NCI-H1694 treated with DMSO at 0.1 percent for 48 hours (cell line): ENCODE results near the gene NRDC.

Experiments used
- DNase-seq: peaks from one replicate; lab custom pipeline; 2025; lab: John Stamatoyannopoulos, UW

The NRDC gene, protein sequence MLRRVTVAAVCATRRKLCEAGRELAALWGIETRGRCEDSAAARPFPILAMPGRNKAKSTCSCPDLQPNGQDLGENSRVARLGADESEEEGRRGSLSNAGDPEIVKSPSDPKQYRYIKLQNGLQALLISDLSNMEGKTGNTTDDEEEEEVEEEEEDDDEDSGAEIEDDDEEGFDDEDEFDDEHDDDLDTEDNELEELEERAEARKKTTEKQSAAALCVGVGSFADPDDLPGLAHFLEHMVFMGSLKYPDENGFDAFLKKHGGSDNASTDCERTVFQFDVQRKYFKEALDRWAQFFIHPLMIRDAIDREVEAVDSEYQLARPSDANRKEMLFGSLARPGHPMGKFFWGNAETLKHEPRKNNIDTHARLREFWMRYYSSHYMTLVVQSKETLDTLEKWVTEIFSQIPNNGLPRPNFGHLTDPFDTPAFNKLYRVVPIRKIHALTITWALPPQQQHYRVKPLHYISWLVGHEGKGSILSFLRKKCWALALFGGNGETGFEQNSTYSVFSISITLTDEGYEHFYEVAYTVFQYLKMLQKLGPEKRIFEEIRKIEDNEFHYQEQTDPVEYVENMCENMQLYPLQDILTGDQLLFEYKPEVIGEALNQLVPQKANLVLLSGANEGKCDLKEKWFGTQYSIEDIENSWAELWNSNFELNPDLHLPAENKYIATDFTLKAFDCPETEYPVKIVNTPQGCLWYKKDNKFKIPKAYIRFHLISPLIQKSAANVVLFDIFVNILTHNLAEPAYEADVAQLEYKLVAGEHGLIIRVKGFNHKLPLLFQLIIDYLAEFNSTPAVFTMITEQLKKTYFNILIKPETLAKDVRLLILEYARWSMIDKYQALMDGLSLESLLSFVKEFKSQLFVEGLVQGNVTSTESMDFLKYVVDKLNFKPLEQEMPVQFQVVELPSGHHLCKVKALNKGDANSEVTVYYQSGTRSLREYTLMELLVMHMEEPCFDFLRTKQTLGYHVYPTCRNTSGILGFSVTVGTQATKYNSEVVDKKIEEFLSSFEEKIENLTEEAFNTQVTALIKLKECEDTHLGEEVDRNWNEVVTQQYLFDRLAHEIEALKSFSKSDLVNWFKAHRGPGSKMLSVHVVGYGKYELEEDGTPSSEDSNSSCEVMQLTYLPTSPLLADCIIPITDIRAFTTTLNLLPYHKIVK

GRCh38 chr1:51878616-51879336 is at the start of gene NRDC:
NRDC (minus strand) TSS chr1:51878727; CDS start chr1:51878615, 112 bp downstream.
- DNase-seq, result peak; percentile 99

- no peak for DNase-seq
These were observed 48.5 kb upstream of the NRDC start for GRCh38 chr1:51927029-51927428.

GRCh38 chr1:51926171-51926812 is 47.8 kb upstream of the NRDC start:
- no peak for DNase-seq

DNA sequence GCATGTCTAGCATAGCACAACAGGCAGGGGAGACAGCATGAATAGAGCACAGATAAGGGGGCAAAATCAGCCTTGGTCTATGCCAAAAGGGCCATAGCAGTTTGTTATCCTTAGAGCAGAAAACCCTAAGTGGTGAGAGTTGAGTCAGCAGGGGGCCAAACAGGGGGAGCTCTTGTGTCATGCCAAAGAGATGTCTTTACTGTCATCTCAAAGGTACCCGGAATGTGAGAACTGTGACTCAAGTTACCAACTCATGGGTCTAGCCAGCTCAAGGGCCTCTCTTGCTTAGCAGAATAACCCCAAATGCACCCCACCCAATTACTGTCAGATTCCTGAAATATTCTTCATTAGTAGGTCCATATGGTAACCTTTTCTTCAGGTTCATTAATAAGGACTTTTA is 45.9 kb upstream of the NRDC start:
- no peak for DNase-seq

DNA sequence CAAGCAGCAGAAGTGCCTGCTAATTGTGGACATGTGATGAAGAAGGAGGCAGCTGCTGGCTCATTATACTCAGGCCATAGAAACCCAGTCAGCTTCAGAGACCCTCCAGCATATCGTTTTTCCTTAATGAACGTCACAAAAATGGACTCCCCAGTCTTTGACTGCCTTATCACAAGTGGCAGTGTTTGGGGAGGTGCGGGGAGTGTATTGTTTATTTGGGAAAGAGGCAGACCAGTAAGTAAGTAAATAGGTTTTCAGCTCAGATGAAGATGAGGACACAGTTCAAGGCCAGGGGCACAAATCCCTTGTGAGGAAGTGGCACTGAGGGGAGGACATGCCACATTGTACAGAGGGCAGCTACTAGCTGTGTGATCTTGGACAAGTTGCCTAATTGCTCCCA is 43.5 kb upstream of the NRDC start:
- DNase-seq, result no peak

- DNase-seq, result no peak
These were observed 41.6 kb upstream of the NRDC start for GRCh38 chr1:51920130-51920529.

DNA sequence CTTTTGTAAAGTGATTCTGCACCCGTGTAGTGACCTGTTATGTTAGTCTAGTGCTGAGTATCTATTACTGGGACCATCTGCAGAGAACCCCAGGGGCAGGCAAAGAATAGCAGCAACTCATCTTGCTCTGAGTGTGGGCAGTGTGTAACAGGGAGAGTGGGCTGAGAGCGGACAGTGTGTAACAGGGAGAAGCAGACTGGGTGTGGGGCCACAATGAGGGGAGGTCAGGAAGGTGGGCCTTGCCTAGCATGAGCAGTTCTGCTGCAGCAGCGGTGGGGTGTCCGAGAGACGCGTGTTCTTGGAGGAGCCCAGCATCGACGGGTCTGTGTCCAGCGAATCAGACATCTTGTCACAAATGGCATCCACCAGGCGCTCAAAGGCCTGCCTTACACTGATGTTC is 41.2 kb upstream of the NRDC start:
- no peak for DNase-seq

DNA sequence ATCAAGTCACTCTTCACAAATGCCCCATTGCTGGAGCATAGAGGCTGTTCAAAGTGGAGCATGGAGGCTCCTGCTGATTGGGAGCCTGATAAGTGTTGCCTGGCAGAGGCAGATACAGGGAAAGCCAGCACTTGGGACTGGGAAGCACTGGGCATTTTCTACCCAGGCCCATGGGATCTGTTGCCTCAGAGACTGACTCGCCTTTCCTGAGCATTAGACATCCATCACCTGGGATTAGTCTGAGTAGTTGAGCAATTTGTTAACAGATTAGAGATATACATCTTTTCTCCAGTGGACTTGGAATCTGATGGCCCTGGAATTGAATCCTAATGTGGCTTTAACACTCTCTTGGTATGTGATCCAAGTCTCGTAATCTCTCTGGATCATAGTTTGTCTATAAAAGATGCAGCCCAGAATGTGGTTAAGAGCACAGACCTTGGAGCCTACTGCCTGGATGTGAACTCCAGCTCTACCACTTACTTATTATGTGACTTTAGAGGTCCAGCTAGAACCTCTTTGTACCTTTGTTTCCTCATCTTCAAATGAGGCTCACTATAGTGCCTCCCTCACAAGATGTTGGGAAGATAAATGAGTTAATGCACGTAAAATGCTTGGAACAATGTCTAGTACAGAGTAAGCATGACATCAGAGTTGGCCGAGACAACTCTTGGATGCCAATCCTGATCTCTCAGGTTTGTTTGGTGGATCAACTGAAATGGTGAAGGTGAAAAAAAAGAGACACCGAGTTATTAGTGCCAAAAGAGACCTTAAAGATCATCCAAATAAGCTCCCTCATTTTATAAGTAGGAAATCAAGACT is 38.3 kb upstream of the NRDC start:
- no peak for DNase-seq

DNA sequence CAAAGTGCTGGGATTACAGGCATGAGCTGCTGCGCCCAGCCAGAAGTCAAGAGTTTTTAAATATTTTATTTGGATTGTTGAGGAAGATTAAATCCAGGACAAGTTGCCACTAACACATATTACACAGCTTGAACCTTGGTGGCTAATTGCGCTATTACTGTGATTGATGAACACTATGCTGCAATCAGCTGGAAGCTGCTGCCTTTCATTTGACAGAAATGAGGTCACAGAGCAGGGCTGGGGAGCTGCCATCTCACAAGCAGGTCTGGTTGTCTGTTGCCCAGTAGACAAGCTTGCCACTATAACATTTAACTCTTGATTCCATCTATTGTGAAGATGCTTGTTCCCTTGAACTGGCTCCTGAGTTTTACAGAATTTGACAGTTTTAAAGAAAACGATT is 37.4 kb upstream of the NRDC start:
- DNase-seq, result no peak

DNA sequence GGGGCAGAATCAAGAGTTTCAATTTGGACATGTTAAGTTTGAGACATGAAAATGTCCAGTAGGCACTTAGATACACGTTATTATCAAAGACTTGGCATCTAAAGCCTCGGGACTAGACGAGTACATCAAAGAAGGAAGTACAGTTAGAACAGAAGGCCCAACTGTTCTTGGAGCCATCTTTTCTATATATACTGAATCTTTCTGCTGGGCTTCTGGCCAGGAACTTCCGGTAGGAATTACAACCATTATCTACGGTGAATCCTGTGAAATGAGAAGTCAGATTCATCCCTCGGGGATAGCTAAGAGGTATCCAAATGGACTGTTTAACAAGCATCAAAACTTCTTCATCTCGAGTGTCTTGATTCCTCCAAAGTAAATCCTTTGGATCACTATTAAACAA is 34.4 kb upstream of the NRDC start:
- DNase-seq, result no peak

DNA sequence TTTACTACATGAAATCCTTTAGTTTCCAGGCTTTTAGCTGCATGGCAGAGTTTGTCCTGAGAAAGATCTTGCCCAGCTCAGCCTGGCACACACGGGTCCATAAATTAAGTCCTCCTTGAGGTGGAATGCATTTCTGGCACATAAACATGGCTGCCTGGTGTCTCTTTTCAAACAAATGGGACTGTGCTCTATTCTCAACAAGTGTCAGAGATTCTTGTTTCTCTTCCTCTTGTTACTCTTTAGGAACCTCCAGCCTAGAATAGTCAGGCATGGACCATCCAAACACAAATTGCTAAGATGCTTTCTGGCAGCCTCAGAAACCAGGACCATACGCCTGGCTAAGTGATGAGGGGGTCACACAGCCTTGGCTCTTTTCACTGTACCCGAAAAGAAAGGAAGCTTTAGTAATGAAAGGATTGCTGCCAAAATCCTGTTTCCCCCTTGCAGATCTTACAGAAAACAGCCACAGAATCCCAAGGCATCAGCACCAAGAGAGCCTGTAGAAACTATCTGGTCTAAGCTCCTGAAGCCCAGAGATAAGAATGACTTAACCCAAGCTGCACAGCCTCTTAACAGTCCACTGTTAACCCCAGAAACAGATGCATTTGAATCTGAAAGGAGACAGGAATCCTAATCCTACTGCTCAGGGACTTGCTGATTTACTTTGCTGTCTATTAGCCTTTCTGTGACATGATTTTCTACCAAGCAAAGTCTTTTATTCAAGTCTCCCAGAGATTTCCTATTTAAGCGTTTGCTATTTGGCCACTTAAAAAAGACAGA is 31.9 kb upstream of the NRDC start:
- no peak for DNase-seq

DNA sequence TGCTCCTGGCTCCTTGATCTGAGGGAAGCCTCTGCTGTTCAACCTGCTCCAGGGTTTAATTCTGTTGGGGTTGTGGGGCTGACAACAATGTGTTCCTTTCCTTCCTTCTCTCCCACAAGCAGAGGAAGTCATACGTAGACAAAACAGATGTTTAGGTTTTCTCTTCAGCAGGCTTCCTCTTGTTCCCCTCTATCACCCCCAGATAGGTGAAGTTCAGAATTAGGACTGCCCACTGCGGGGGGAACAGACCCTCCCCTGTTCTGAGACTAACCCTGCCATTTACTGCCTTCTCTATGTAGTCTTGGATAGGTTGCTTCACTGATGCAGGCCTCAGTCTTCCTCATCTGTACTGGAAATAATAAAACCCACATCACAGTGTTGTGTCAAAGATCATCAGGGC is 30.0 kb upstream of the NRDC start:
- DNase-seq, result no peak

DNA sequence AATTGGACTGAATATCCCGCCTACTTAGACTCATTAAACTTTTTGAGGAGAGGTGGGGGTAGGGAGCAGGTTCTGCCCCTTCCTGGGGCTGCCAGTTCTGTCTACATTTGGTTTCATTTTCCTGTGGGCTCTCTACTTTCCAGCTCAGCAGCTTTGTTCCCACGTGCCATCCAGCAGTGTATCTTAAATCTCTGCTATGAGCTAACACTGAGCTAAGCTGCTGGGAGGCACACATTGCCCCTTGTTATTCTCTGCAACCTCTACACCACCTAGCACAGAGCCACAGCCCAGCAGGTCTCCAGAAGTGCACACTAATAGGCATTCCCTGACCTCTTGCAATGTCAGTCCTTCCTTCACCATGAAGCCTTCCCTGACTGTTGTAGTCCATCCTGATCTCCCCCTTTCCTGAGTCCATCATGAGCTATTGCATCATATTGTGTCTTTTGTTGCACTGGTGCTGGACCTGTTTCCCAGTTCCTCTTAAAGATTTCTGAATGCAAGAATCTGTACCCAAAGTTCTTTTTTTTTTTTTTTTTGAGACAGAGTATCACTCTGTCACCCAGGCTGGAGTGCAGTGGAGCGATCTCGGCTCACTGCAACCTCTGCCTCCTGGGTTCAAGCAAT is 28.7 kb upstream of the NRDC start:
- no peak for DNase-seq

DNA sequence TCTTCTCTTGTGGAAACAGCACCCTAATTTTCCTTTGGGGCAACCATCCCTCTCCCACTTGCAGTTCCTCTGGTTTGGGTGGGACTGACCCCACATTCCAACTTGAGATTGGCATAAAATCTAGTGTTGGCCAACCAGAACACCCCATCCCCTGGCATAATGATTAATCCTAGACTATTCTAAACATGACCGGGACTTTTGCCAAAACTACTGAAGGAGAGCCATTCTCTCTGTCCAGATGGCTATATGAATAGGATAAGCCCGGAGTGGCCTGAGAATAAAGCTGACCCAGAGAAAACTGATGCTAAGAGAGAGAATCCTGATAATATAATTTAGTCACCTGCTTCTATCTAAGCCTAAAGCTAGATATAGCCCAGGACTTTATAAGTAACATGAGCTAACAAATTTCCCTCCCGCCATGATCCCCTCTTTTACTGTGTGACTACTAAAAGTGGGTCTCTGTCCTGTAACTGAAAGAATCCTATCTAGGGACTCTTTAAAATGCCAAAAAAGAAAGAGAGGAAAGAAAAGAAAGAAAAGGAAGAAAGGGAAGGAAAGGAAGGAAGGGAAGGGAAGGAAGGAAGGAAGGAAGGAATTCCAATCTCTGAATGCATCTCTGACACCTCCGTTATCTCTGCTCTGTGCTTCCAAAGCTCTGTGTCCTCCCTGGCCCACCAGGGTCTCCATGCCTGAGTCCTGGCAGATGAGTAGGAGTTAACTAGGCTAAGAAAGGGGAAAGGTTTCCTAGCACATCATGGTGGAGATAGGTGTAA is 28.0 kb upstream of the NRDC start:
- no peak for DNase-seq

DNA sequence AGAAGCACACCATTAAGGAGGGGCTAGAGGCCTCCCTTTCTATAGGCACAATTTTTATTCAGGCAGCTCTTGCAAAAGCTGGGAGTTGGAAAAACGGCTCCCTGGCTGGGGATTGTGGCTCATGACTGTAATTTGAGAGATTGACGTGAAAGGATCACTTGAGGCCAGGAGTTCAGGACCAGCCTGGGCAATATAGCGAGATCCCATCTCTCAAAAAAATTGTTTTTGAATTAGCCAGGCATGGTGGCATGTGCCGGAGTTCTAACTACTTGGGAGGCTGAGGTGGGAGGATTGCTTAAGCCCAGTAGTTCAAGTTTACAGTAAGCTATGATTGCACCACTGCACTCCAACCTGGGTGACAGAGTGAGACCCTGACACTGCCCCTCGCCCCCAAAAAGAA is 23.9 kb upstream of the NRDC start:
- no peak for DNase-seq

GRCh38 chr1:51901151-51901550 is 22.6 kb upstream of the NRDC start:
- no peak for DNase-seq

- DNase-seq, result no peak
These were observed 20.5 kb upstream of the NRDC start for GRCh38 chr1:51899022-51899421.

DNA sequence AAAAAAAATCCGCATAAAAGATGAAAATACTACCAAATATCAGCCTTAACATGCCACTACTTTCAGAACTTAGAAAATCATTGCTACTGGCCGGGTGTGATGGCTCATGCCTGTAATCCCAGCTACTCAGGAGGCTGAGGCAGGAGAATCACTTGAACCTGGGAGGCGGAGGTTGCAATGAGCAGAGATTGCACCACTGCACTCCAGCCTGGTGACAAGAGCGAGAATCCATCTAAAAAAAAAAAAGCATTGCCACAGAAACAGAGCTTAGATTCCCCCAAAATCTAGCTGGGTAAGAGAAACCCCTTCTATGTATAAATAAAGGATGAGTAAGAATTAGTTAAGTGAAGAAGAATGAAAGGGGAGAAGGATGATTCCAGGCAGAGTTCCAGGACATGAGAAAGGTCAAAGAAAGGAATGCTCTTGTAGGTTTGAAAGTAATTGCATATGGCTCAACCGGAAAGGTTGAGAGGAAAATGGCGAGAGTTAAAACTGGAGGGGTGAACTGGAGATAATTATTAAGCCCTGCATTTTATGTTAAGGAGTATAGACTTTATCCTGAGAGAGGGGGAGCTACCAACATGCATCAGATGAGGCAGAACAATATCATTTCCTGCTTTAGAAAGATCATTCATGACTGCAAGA is 19.7 kb upstream of the NRDC start:
- DNase-seq, result no peak
